ENCODE results near the gene PCAT6.
A peak's percentile ranks its signal among the peaks of the same experiment; 100 is the strongest.

The PCAT6 gene

DNA sequence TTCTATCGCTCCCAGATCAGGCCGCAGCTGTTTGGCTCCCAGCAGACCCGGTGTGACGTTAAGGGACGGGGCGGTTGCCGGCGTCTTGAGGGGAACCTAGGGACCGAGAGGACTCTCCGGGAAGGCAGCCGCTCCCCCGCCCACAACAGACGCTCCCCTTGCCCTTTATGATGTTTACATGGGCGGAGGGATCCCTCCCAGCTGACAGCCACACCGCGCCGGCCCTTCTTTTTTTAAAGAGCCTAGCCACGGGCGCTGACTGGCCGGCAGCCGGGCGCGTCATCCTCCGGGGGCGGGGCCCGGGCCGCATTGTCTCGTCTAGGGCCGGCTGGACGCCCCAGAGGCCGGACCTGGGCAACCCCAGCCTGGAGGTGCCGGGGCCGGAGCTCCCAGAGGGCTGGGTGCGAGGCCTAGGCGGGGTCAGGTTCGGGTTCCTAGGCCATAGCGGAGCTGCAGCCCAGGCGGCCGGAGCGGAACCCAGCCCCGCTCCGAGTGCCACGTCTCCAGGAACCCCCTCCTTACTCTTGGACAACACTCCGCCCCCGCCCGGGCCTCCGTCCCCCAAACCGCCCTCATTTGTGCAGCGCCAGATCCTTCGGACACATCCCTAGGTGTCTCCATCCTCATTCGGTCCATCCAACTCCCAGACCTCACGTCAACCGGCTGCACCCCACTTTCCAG, at the start of gene PCAT6:
TSS of gene PCAT6 (plus strand) at position 340 of the 681 bp plus-strand sequence.
- Mint-ChIP-seq H3K9me3 (no peaks in the 10 kb centered on the region), H3K27me3 (ENCODE audit: low read depth) (peaks cover 1% of the 10 kb centered on the region), H3K36me3 (ENCODE audit: low read depth) (no peaks in the 10 kb centered on the region), H3K27ac (peak within 1 kb of the TSS; percentile 64 to 94 (median 83)), H3K4me3 (peak within 1 kb of the TSS; percentile 88 to 96 (median 93)), H3K4me1 (peaks cover 35% of the 10 kb centered on the region)
- TF ChIP-seq, protein P1, sequence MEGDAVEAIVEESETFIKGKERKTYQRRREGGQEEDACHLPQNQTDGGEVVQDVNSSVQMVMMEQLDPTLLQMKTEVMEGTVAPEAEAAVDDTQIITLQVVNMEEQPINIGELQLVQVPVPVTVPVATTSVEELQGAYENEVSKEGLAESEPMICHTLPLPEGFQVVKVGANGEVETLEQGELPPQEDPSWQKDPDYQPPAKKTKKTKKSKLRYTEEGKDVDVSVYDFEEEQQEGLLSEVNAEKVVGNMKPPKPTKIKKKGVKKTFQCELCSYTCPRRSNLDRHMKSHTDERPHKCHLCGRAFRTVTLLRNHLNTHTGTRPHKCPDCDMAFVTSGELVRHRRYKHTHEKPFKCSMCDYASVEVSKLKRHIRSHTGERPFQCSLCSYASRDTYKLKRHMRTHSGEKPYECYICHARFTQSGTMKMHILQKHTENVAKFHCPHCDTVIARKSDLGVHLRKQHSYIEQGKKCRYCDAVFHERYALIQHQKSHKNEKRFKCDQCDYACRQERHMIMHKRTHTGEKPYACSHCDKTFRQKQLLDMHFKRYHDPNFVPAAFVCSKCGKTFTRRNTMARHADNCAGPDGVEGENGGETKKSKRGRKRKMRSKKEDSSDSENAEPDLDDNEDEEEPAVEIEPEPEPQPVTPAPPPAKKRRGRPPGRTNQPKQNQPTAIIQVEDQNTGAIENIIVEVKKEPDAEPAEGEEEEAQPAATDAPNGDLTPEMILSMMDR (IDR thresholded peaks at IDR 0.05; ENCODE audit: unreplicated experiment in 3 of 3): no peak

DNA sequence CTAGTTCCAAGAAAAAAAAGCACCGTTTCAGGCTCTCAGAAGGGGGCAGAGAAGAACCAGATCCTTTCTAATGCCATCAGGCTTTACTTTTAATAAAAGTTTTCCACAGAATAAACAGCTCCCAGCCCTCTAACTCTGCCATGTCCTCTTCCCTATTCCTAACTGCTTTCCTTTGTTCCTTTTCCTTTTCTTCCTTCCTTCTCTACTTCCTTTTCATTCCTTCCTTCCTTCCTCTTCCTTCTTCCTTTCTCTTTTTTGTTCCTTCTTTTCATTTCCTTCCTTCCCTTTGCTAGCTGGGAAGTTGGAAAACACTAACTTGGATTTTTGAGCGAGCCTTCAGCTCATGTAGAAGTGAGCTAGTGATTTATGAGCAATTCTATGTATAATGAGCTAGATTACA, 48.7 kb upstream of the PCAT6 start:
- Mint-ChIP-seq H3K27ac (peak overlapping the region in 1 of 3 experiments; percentile 16), H3K36me3 (ENCODE audit: low read depth) (peaks cover 87% of the 10 kb centered on the region), H3K4me3 (no peak overlapping the region), H3K9me3 (no peaks in the 10 kb centered on the region), H3K4me1 (no peaks in the 10 kb centered on the region), H3K27me3 (ENCODE audit: low read depth) (no peaks in the 10 kb centered on the region)
- TF ChIP-seq, protein P1 (IDR thresholded peaks at IDR 0.05; ENCODE audit: unreplicated experiment in 3 of 3): no peak

DNA sequence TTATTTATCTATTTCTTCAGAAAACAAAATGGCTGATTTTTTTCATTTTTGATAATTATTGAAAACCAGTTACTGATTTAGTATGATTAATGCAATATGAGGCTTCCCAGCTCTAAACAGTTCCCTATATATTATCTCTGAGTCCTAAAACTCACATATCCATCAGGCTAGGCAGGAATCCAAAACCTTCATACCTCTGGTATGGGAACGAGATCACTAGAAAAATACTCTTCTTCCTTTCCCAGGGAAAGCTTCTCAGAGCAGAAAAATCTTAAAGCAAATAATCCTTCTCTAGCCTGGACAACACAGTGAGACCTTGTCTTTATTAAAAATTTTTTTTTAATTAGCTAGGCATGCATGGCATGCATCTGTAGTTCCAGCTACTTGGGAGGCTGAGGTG, 45.0 kb upstream of the PCAT6 start:
- Mint-ChIP-seq H3K9me3 (no peaks in the 10 kb centered on the region), H3K27ac (no peak overlapping the region), H3K4me1 (no peaks in the 10 kb centered on the region), H3K4me3 (no peak overlapping the region), H3K36me3 (ENCODE audit: low read depth) (peaks cover 77% of the 10 kb centered on the region), H3K27me3 (ENCODE audit: low read depth) (no peaks in the 10 kb centered on the region)
- TF ChIP-seq, protein P1 (IDR thresholded peaks at IDR 0.05; ENCODE audit: unreplicated experiment in 3 of 3): no peak

DNA sequence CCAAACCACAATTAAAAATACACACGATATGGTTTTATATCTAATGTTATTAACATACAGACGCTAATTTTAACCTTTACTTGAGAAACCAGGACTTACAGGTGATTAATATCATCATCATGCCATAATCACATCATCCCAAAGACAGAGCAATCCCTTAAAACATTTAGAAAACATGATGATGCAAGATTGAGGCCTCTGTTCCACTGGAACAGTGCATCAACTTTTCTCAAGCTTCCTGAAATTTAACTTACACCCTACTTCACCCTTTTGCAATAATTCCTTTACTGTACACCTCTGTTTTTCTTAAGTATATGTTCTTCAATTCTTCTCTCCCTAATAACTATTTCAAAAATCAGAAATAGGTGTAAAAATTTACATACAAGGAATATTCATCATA, 40.6 kb upstream of the PCAT6 start:
- Mint-ChIP-seq H3K4me1 (no peaks in the 10 kb centered on the region), H3K4me3 (no peak overlapping the region), H3K27ac (no peak overlapping the region), H3K36me3 (ENCODE audit: low read depth) (peaks cover 73% of the 10 kb centered on the region), H3K9me3 (no peaks in the 10 kb centered on the region), H3K27me3 (ENCODE audit: low read depth) (no peaks in the 10 kb centered on the region)
- TF ChIP-seq, protein P1 (IDR thresholded peaks at IDR 0.05; ENCODE audit: unreplicated experiment in 3 of 3): no peak

DNA sequence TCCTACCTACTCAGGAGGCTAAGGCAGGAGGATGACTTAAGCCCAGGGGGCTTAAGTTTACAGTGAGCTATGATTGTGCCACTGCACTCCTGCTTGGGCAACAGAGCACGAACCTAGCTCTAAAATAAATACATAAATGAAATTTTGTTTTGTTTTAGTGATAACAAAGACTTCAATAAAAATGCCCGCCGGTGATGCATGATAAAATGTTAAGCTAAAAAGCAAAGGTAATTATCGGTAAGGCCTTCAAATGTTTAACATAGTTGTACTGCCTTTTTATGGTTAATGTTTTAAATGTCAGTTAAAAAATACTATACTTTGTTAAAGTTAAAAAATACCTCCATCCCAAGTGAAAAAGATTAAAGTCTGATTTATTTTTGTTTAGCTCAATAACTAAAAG, 29.6 kb upstream of the PCAT6 start:
- Mint-ChIP-seq H3K27ac (peak overlapping the region in 1 of 3 experiments; percentile 49), H3K9me3 (no peaks in the 10 kb centered on the region)
- TF ChIP-seq, protein P1 (IDR thresholded peaks at IDR 0.05; ENCODE audit: unreplicated experiment in 3 of 3): no peak

DNA sequence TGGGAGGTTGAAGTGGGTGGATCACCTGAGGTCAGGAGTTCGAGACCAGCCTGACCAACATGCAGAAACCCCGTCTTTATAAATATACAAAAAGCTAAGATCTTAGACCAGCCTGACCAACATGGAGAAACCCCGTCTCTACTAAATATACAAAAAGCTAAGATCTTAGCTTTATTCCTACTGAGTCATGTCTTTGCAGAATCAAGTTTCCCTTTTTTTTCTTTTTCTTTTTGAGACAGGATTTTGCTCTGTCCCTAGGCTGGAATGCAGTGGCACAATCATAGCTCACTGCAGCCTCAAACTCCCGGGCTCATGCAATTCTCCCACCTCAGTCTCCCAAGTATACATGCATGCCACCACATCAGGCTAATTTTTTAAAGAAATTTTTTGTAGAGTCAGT, 23.9 kb upstream of the PCAT6 start:
- H3K36me3 Mint-ChIP-seq (ENCODE audit: low read depth): peaks cover 16% of the 10 kb centered on the region
- H3K27ac Mint-ChIP-seq: no peak overlapping the region
- TF ChIP-seq, protein P1 (IDR thresholded peaks at IDR 0.05; ENCODE audit: unreplicated experiment in 3 of 3): no peak
- no peaks in the 10 kb centered on the region for H3K27me3 Mint-ChIP-seq (ENCODE audit: low read depth)
- H3K4me1 Mint-ChIP-seq: peaks cover 10% of the 10 kb centered on the region
- no peak overlapping the region for H3K4me3 Mint-ChIP-seq
- H3K9me3 Mint-ChIP-seq: no peaks in the 10 kb centered on the region

More for the DNA sequence above, 29.6 kb upstream of the PCAT6 start:
- Mint-ChIP-seq H3K4me1 (peaks cover 15% of the 10 kb centered on the region), H3K4me3 (no peak overlapping the region), H3K27me3 (ENCODE audit: low read depth) (no peaks in the 10 kb centered on the region), H3K36me3 (ENCODE audit: low read depth) (peaks cover 9% of the 10 kb centered on the region)
